ENCODE measurements around the gene POP7.
A peak's percentile ranks its signal among the peaks of the same experiment; 100 is the strongest.

POP7 gene

GRCh38 chr7:100682228-100682741, 23.6 kb upstream of the POP7 start:
- H3K27ac ChIP-seq: peak overlapping the region; percentile 94; the same call in 1 of the 2 replicates
- TF ChIP-seq, protein P1, sequence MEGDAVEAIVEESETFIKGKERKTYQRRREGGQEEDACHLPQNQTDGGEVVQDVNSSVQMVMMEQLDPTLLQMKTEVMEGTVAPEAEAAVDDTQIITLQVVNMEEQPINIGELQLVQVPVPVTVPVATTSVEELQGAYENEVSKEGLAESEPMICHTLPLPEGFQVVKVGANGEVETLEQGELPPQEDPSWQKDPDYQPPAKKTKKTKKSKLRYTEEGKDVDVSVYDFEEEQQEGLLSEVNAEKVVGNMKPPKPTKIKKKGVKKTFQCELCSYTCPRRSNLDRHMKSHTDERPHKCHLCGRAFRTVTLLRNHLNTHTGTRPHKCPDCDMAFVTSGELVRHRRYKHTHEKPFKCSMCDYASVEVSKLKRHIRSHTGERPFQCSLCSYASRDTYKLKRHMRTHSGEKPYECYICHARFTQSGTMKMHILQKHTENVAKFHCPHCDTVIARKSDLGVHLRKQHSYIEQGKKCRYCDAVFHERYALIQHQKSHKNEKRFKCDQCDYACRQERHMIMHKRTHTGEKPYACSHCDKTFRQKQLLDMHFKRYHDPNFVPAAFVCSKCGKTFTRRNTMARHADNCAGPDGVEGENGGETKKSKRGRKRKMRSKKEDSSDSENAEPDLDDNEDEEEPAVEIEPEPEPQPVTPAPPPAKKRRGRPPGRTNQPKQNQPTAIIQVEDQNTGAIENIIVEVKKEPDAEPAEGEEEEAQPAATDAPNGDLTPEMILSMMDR (IDR thresholded peaks at IDR 0.05): no peak
- TF ChIP-seq ZFX (IDR thresholded peaks at IDR 0.05; ENCODE audit: borderline replicate concordance): no peak

DNA sequence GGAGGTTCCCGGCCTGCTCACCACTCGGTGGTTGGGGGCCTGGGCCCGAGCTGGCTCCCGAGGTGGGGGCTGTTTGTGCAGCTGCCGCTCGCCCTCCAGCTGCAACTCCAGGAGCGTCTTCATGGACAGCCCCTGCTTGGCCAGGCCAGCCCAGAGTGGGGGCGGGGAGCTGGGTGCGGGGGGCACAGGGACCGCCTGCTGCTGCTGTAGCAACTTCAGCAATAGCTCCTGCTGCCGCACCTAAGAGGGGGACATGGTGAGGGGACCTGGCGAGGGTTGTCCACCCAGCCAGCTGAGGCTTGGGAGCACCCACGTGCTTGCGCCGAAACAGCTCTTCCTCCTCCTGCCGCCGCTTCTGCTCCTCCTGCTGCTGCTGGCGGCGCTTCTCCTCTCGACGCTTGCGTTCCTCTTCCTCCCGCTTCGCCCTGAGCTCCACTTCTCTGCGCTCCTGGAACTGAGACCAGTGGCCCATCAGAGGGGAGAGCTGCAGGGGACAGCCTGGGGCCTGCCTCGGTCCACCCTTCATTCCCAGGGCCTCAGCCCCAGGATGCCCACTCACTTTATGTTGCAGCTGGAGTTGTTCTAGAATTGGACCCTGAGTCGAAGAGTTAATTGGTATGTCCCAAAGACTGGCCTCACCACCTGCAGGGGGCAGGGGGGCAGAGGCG, 22.8 kb upstream of the POP7 start:
- H3K27ac ChIP-seq: no peak overlapping the region
- no peak for TF ChIP-seq ZFX (IDR thresholded peaks at IDR 0.05; ENCODE audit: borderline replicate concordance)
- TF ChIP-seq, protein P1 (IDR thresholded peaks at IDR 0.05): no peak

GRCh38 chr7:100683659-100684533, 22.0 kb upstream of the POP7 start:
- no peak overlapping the region for H3K27ac ChIP-seq
- TF ChIP-seq ZFX (IDR thresholded peaks at IDR 0.05; ENCODE audit: borderline replicate concordance): no peak
- TF ChIP-seq, protein P1 (IDR thresholded peaks at IDR 0.05): no peak

- no peak overlapping the region for H3K27ac ChIP-seq
- TF ChIP-seq, protein P1 (IDR thresholded peaks at IDR 0.05): no peak
Measured at GRCh38 chr7:100684534-100685042, 21.3 kb upstream of the POP7 start.

DNA sequence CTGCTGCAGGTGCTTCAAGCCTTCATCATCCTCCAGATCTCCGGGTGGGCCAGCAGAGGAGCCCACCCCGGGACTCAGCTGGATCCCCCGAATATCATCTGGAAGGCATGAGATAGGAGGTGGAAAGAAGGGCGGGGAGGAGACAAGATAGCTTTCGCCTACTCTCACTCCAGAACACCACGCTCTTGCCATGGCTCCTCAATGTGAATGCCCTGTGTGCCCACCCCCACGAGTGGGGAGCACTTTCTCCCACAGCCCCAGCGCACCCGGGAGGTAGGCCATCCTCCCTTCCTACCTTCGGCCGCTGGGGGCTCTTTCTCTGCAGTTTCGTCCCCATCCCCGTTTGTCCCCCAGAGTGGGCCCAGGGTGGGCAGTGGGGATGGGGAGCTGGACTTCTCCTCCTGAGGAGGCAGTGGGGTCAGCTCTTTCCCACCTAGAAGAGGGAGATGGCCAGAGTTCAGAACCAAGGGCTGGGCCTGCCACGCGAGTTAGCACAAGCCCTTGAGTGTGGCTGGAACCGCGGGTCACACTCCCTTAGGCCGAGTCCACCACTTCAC, 20.8 kb upstream of the POP7 start:
- TF ChIP-seq, protein P1 (IDR thresholded peaks at IDR 0.05): no peak
- no peak for TF ChIP-seq ZFX (IDR thresholded peaks at IDR 0.05; ENCODE audit: borderline replicate concordance)
- H3K27ac ChIP-seq: no peak overlapping the region

- no peak overlapping the region for H3K27ac ChIP-seq
- no peak for TF ChIP-seq ZFX (IDR thresholded peaks at IDR 0.05; ENCODE audit: borderline replicate concordance)
- TF ChIP-seq, protein P1 (IDR thresholded peaks at IDR 0.05): no peak
Measured at GRCh38 chr7:100685631-100686145, 20.2 kb upstream of the POP7 start.
